Measurements from ENCODE around the gene TMEM132C.

DNA sequence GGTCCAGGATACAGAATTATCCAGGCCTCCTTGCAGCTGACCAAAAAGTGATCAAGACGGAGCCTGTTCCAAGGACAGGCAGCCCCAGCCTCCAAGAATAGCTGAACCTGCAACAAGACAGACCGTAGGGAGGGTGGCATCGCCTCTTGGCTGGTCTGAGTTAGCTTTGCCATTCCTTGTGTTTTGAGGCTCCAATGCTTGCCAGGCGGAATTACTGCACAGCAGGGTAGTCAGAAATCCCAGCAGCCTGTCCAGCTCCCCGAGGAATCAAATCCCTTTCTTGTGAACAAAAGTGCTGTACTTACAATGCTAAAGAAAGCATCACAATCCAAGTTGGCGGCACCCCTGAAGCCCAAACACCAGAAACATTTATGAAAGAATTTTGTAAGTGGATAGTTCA lies 246.9 kb downstream of the TMEM132C start:
- TF ChIP-seq L3MBTL2 (conservative IDR thresholded peaks at IDR 0.05) = no peak
- no peak for TF ChIP-seq HDGF (IDR thresholded peaks at IDR 0.05; ENCODE audit: borderline replicate concordance)
- no peak for TF ChIP-seq FOXM1 (IDR thresholded peaks at IDR 0.05; ENCODE audit: borderline replicate concordance)
- TF ChIP-seq TARDBP (IDR thresholded peaks at IDR 0.05) = no peak
- no peak for TF ChIP-seq ELF4 (IDR thresholded peaks at IDR 0.05)
- TF ChIP-seq ZNF384 (IDR thresholded peaks at IDR 0.05) = no peak
- TF ChIP-seq FOXA1 (IDR thresholded peaks at IDR 0.05) = no peak
- no peak for TF ChIP-seq NFRKB (IDR thresholded peaks at IDR 0.05)
- TF ChIP-seq BHLHE40 (IDR thresholded peaks at IDR 0.05; ENCODE audit: borderline replicate concordance) = no peak
- no peak for TF ChIP-seq SUZ12 (IDR thresholded peaks at IDR 0.05)
